Activated CD8-positive, alpha-beta memory T cell treated with anti-CD3 and anti-CD28 coated beads, Interleukin-2, amount 10 ng/mL, durations not matched to agents 7 days and 5 days (primary cell): ENCODE measurements around the gene DACH2. TPM values are rescaled to one million over a fixed set of nuclear protein-coding genes. Genes with fewer than 3 reads are reported as not detected.
"Not testable (repeated sequence)": the region's sequence is repeated elsewhere in the genome, so short reads cannot be mapped to it uniquely, and the experiment has no call there.

ENCODE experiments used
- ATAC-seq: fragments of 150-1000 bp; cut with Tn5 transposase; one replicate; pipeline ENCODE4 v1.10.0; 2021; ENCODE audit warnings: moderate library complexity
- CTCF ChIA-PET: fragments of 350-600 bp; sonication (Branson Sonifier 250); formaldehyde crosslinking; loops from one replicate; lab custom pipeline; 2021; ENCODE audit warnings: antibody characterized with exemption; lab: Charles Lee
- DNase-seq: peaks from one replicate; pipeline ENCODE4 v3.0.0-alpha.2; 2020
- H3K27ac Mint-ChIP-seq: one replicate; pipeline ENCODE4 v1.8.0; 2021; ENCODE audit warnings: mild to moderate bottlenecking, mixed read lengths
- H3K27me3 Mint-ChIP-seq: one replicate; pipeline ENCODE4 v1.8.0; 2021; ENCODE audit warnings: mixed read lengths
- H3K36me3 Mint-ChIP-seq: one replicate; pipeline ENCODE4 v1.8.0; 2021; ENCODE audit warnings: mild to moderate bottlenecking, mixed read lengths
- H3K4me1 Mint-ChIP-seq: one replicate; pipeline ENCODE4 v1.8.0; 2021; ENCODE audit warnings: mixed read lengths
- H3K4me3 Mint-ChIP-seq: one replicate; pipeline ENCODE4 v1.8.0; 2021; ENCODE audit warnings: mild to moderate bottlenecking, moderate library complexity, mixed read lengths
- H3K9me3 Mint-ChIP-seq: one replicate; pipeline ENCODE4 v1.8.0; 2022; ENCODE audit warnings: low read depth, mixed read lengths
- total RNA-seq, 2 experiments: library from RNA; stranded (reverse); gene quantifications; one replicate each; pipeline ENCODE4 v1.2.3, GENCODE V29; 2021

The DACH2 gene
- not detected for total RNA-seq

GRCh38 chrX:86148024-86148511 is at the start of gene DACH2:
Gene DACH2 (plus strand): TSS chrX:86148451.
- peak; percentile 87 for ATAC-seq
- no peaks in the 10 kb centered on the region for H3K36me3 Mint-ChIP-seq
- H3K9me3 Mint-ChIP-seq: no peaks in the 10 kb centered on the region
- no peak within 1 kb of the TSS for H3K27ac Mint-ChIP-seq
- H3K4me3 Mint-ChIP-seq: peak within 1 kb of the TSS; percentile 62
- CTCF ChIA-PET: no interaction called here
- no peaks in the 10 kb centered on the region for H3K4me1 Mint-ChIP-seq
- peaks cover 38% of the 10 kb centered on the region for H3K27me3 Mint-ChIP-seq
- DNase-seq: peak; percentile 42

- Mint-ChIP-seq H3K36me3 (no peaks in the 10 kb centered on the region), H3K27me3 (no peaks in the 10 kb centered on the region), H3K27ac (no peak overlapping the region), H3K4me3 (no peak overlapping the region), H3K9me3 (no peaks in the 10 kb centered on the region), H3K4me1 (no peaks in the 10 kb centered on the region)
- no peak for ATAC-seq
- CTCF ChIA-PET: no interaction called here
- DNase-seq: no peak
Observed at GRCh38 chrX:86102341-86102740, 45.9 kb upstream of the DACH2 start.

GRCh38 chrX:86103061-86103460 is 45.2 kb upstream of the DACH2 start:
- ATAC-seq (no peak), DNase-seq (no peak)
- H3K27me3 Mint-ChIP-seq: no peaks in the 10 kb centered on the region
- no peaks in the 10 kb centered on the region for H3K9me3 Mint-ChIP-seq
- no peak overlapping the region for H3K27ac Mint-ChIP-seq
- H3K4me1 Mint-ChIP-seq: no peaks in the 10 kb centered on the region
- CTCF ChIA-PET: no interaction called here
- H3K4me3 Mint-ChIP-seq: no peak overlapping the region
- no peaks in the 10 kb centered on the region for H3K36me3 Mint-ChIP-seq

- H3K36me3 Mint-ChIP-seq: no peaks in the 10 kb centered on the region
- ATAC-seq: no peak
- CTCF ChIA-PET: no interaction called here
- no peaks in the 10 kb centered on the region for H3K9me3 Mint-ChIP-seq
- no peaks in the 10 kb centered on the region for H3K27me3 Mint-ChIP-seq
- no peak for DNase-seq
- H3K4me1 Mint-ChIP-seq: no peaks in the 10 kb centered on the region
- H3K4me3 Mint-ChIP-seq: no peak overlapping the region
- no peak overlapping the region for H3K27ac Mint-ChIP-seq
Observed at GRCh38 chrX:86104526-86104925, 43.7 kb upstream of the DACH2 start.

GRCh38 chrX:86121916-86122315 is 26.3 kb upstream of the DACH2 start:
- no peak for DNase-seq
- CTCF ChIA-PET: no interaction called here
- ATAC-seq: no peak
- Mint-ChIP-seq H3K36me3 (no peaks in the 10 kb centered on the region), H3K4me3 (no peak overlapping the region), H3K9me3 (no peaks in the 10 kb centered on the region), H3K4me1 (no peaks in the 10 kb centered on the region), H3K27ac (no peak overlapping the region), H3K27me3 (no peaks in the 10 kb centered on the region)

- Mint-ChIP-seq H3K9me3 (no peaks in the 10 kb centered on the region), H3K4me1 (no peaks in the 10 kb centered on the region), H3K27me3 (no peaks in the 10 kb centered on the region), H3K27ac (no peak overlapping the region), H3K4me3 (no peak overlapping the region), H3K36me3 (no peaks in the 10 kb centered on the region)
- ATAC-seq (no peak), DNase-seq (no peak)
- CTCF ChIA-PET: no interaction called here
Observed at GRCh38 chrX:86133761-86134160, 14.5 kb upstream of the DACH2 start.

GRCh38 chrX:86137071-86137470 is 11.2 kb upstream of the DACH2 start:
- Mint-ChIP-seq H3K27me3 (no peaks in the 10 kb centered on the region), H3K4me1 (no peaks in the 10 kb centered on the region), H3K36me3 (no peaks in the 10 kb centered on the region), H3K4me3 (no peak overlapping the region), H3K9me3 (no peaks in the 10 kb centered on the region), H3K27ac (no peak overlapping the region)
- CTCF ChIA-PET: no interaction called here
- DNase-seq (no peak), ATAC-seq (no peak)

- ATAC-seq: no peak
- Mint-ChIP-seq H3K4me1 (no peaks in the 10 kb centered on the region), H3K4me3 (no peak overlapping the region), H3K27ac (no peak overlapping the region), H3K36me3 (no peaks in the 10 kb centered on the region), H3K27me3 (peaks cover 6% of the 10 kb centered on the region), H3K9me3 (no peaks in the 10 kb centered on the region)
- DNase-seq: no peak
- CTCF ChIA-PET: no interaction called here
Observed at GRCh38 chrX:86141786-86142185, 6.5 kb upstream of the DACH2 start.

- Mint-ChIP-seq H3K4me3 (no peak overlapping the region), H3K36me3 (no peaks in the 10 kb centered on the region), H3K27ac (no peak overlapping the region), H3K4me1 (no peaks in the 10 kb centered on the region), H3K27me3 (peaks cover 35% of the 10 kb centered on the region), H3K9me3 (no peaks in the 10 kb centered on the region)
- CTCF ChIA-PET: no interaction called here
- ATAC-seq (no peak), DNase-seq (no peak)
Observed at GRCh38 chrX:86146102-86146501, 2.1 kb upstream of the DACH2 start.

- ATAC-seq: no peak
- H3K9me3 Mint-ChIP-seq: no peaks in the 10 kb centered on the region
- H3K4me1 Mint-ChIP-seq: no peaks in the 10 kb centered on the region
Observed at GRCh38 chrX:86148594-86148993, 343 bp downstream of the DACH2 start.

GRCh38 chrX:86149119-86149518 is 868 bp downstream of the DACH2 start:
- Mint-ChIP-seq H3K27ac (no peak overlapping the region), H3K4me3 (no peak overlapping the region), H3K4me1 (no peaks in the 10 kb centered on the region), H3K9me3 (no peaks in the 10 kb centered on the region), H3K36me3 (no peaks in the 10 kb centered on the region), H3K27me3 (peaks cover 36% of the 10 kb centered on the region)
- CTCF ChIA-PET: no interaction called here
- ATAC-seq: no peak
- no peak for DNase-seq

More at GRCh38 chrX:86148594-86148993, 343 bp downstream of the DACH2 start:
- CTCF ChIA-PET: no interaction called here
- H3K27me3 Mint-ChIP-seq: peaks cover 36% of the 10 kb centered on the region
- no peak overlapping the region for H3K4me3 Mint-ChIP-seq
- H3K27ac Mint-ChIP-seq: no peak overlapping the region
- no peak for DNase-seq
- H3K36me3 Mint-ChIP-seq: no peaks in the 10 kb centered on the region

GRCh38 chrX:86154553-86154952 is 6.3 kb downstream of the DACH2 start:
- H3K9me3 Mint-ChIP-seq: no peaks in the 10 kb centered on the region
- peaks cover 13% of the 10 kb centered on the region for H3K27me3 Mint-ChIP-seq
- no peaks in the 10 kb centered on the region for H3K36me3 Mint-ChIP-seq
- DNase-seq (no peak), ATAC-seq (no peak)
- no peaks in the 10 kb centered on the region for H3K4me1 Mint-ChIP-seq
- no peak overlapping the region for H3K4me3 Mint-ChIP-seq
- CTCF ChIA-PET: no interaction called here
- H3K27ac Mint-ChIP-seq: no peak overlapping the region

GRCh38 chrX:86171366-86171765 is 23.1 kb downstream of the DACH2 start:
- no peaks in the 10 kb centered on the region for H3K9me3 Mint-ChIP-seq
- DNase-seq: no peak
- H3K36me3 Mint-ChIP-seq: no peaks in the 10 kb centered on the region
- ATAC-seq: no peak
- no peak overlapping the region for H3K4me3 Mint-ChIP-seq
- CTCF ChIA-PET: no interaction called here
- no peak overlapping the region for H3K27ac Mint-ChIP-seq
- H3K4me1 Mint-ChIP-seq: no peaks in the 10 kb centered on the region
- no peaks in the 10 kb centered on the region for H3K27me3 Mint-ChIP-seq

GRCh38 chrX:86178906-86179305 is 30.7 kb downstream of the DACH2 start:
- Mint-ChIP-seq H3K9me3 (no peaks in the 10 kb centered on the region), H3K4me3 (no peak overlapping the region), H3K27ac (no peak overlapping the region), H3K27me3 (no peaks in the 10 kb centered on the region), H3K4me1 (no peaks in the 10 kb centered on the region), H3K36me3 (no peaks in the 10 kb centered on the region)
- CTCF ChIA-PET: no interaction called here
- DNase-seq: no peak
- no peak for ATAC-seq

GRCh38 chrX:86181325-86181724 is 33.1 kb downstream of the DACH2 start:
- H3K4me1 Mint-ChIP-seq, CTCF ChIA-PET, H3K36me3 Mint-ChIP-seq, H3K27ac Mint-ChIP-seq, DNase-seq, H3K9me3 Mint-ChIP-seq, H3K4me3 Mint-ChIP-seq, ATAC-seq, H3K27me3 Mint-ChIP-seq: not testable (repeated sequence)
